Neutrophil (primary cell): ENCODE results near the gene PKP1.

Experiments
- H3K27ac ChIP-seq: fragments of 200-600 bp; sonication (generic); 2 replicates; pipeline ENCODE4 v1.5.1; 2016; ENCODE audit warnings: mild to moderate bottlenecking, moderate library complexity
- H3K27me3 ChIP-seq: fragments of 200-600 bp; sonication (generic); 2 replicates; pipeline ENCODE4 v1.6.0; 2016; ENCODE audit warnings: mild to moderate bottlenecking
- H3K36me3 ChIP-seq: fragments of 200-600 bp; sonication (generic); 2 replicates; pipeline ENCODE4 v1.5.1; 2017
- H3K4me1 ChIP-seq, 2 experiments: fragments of 200-600 bp in 1 of 2; sonication (generic) in 1 of 2; 1 replicate in 1 of 2; 2 replicates in 1 of 2; pipeline versions ENCODE4 v1.5.1 to v1.6.1; 2013 to 2016; ENCODE audit warnings: low read depth in 1 of 2, low read length in 1 of 2, mild to moderate bottlenecking in 1 of 2, moderate library complexity in 1 of 2; ENCODE audit not compliant: control insufficient read depth in 1 of 2, insufficient read depth in 1 of 2
- H3K4me3 ChIP-seq, 2 experiments: fragments of 200-600 bp in 1 of 2; sonication (generic) in 1 of 2; 1 replicate in 1 of 2; 2 replicates in 1 of 2; pipeline ENCODE4 v1.5.1; 2013 to 2016; ENCODE audit warnings: low read depth in 1 of 2, low read length in 1 of 2, mild to moderate bottlenecking in 1 of 2, moderate library complexity in 1 of 2
- H3K9me3 ChIP-seq: fragments of 200-600 bp; sonication (generic); 2 replicates; pipeline ENCODE4 v1.5.1; 2016
- CTCF ChIP-seq: fragments of 200-600 bp; sonication (generic); IDR thresholded peaks from 2 replicates; pipeline ENCODE4 v1.5.1; 2016; ENCODE audit warnings: antibody characterized with exemption

Gene PKP1

DNA sequence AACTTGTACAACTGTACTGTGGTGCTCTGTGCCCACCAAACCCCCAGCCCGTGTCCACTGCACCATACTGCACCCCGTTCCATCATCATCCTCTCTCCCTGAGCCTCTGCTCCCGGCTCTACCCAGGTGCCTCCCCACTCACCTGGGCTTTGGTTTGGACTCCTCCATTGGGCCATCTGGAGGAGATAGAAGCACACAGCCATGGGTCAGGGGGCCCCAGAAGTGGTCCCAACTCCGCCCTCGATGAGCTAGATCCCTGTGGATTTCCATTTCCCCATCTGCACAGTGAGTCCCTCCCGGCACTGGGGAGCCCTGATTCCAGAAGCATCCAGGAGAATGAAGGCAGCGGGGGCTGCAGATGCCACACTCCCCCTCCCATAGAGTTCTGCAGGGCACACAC, 83.4 kb downstream of the PKP1 start:
- Histone ChIP-seq H3K9me3 (no peaks in the 10 kb centered on the region), H3K4me3 (no peak overlapping the region), H3K36me3 (no peaks in the 10 kb centered on the region), H3K4me1 (no peaks in the 10 kb centered on the region), H3K27me3 (peaks cover 34% of the 10 kb centered on the region), H3K27ac (no peak overlapping the region)
- no peak for TF ChIP-seq CTCF

DNA sequence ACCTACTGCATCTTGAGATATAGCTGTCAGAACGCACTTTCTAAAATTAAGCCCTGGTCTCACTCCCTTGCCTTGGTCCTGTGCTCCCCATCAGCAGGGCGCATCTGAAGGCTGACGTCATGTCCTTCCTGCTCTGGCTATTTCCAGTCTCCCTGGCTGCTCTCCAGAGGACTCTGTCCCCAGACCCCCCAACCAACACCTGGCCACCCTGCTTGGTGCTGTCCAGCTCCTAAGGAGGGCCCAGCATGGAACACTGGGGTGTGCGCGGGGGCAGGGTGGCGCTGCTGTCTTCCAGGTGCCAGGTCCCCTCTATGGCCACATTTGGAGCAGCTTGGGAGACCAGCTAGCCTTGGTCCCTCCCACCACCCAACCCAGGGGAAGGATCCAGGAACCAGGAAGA, 85.9 kb downstream of the PKP1 start:
- no peaks in the 10 kb centered on the region for H3K36me3 ChIP-seq
- no peaks in the 10 kb centered on the region for H3K9me3 ChIP-seq
- no peak overlapping the region for H3K4me3 ChIP-seq
- H3K27me3 ChIP-seq, result peaks cover 45% of the 10 kb centered on the region
- H3K27ac ChIP-seq, result no peak overlapping the region
- no peaks in the 10 kb centered on the region for H3K4me1 ChIP-seq
- TF ChIP-seq CTCF, result no peak

DNA sequence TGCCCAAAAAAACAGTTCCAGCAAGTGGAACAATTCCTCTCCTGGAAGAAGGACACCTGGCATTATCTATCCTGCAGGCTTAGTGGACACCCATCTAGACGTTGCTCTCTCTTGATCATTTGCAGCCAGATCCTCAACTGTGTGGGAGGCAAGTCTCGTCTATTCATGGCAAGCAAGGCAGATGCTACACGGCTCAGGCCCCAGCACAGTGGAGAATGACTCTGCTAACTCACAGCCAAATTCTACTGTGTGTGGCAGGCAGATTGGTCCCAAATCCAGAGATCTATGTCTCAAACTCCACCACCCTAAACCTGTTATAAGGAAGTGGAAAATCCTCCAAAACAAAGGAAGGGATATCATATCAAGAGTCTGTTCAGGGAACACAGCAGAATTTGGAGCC, 87.2 kb downstream of the PKP1 start:
- Histone ChIP-seq H3K4me3 (no peak overlapping the region), H3K27ac (no peak overlapping the region), H3K36me3 (no peaks in the 10 kb centered on the region), H3K4me1 (no peaks in the 10 kb centered on the region), H3K27me3 (peaks cover 58% of the 10 kb centered on the region), H3K9me3 (no peaks in the 10 kb centered on the region)
- no peak for TF ChIP-seq CTCF

- no peaks in the 10 kb centered on the region for H3K9me3 ChIP-seq
- no peak overlapping the region for H3K4me3 ChIP-seq
- H3K27me3 ChIP-seq, result peaks cover 66% of the 10 kb centered on the region
- H3K27ac ChIP-seq, result no peak overlapping the region
- H3K4me1 ChIP-seq, result no peaks in the 10 kb centered on the region
- no peaks in the 10 kb centered on the region for H3K36me3 ChIP-seq
- no peak for TF ChIP-seq CTCF
These were observed 88.0 kb downstream of the PKP1 start for GRCh38 chr1:201371276-201371675.

GRCh38 chr1:201371792-201372191, 88.5 kb downstream of the PKP1 start:
- H3K9me3 ChIP-seq, result no peaks in the 10 kb centered on the region
- no peaks in the 10 kb centered on the region for H3K36me3 ChIP-seq
- no peak overlapping the region for H3K27ac ChIP-seq
- H3K4me1 ChIP-seq, result no peaks in the 10 kb centered on the region
- peaks cover 71% of the 10 kb centered on the region for H3K27me3 ChIP-seq
- H3K4me3 ChIP-seq, result no peak overlapping the region
- TF ChIP-seq CTCF, result no peak

GRCh38 chr1:201374364-201374763, 91.1 kb downstream of the PKP1 start:
- Histone ChIP-seq H3K9me3 (no peaks in the 10 kb centered on the region), H3K27me3 (peaks cover 66% of the 10 kb centered on the region), H3K4me3 (no peak overlapping the region), H3K27ac (no peak overlapping the region), H3K4me1 (no peaks in the 10 kb centered on the region), H3K36me3 (no peaks in the 10 kb centered on the region)
- TF ChIP-seq CTCF, result no peak
